ENCODE data around the gene OR8B8. TPM values are rescaled to one million over a fixed set of nuclear protein-coding genes. Genes with fewer than 3 reads are reported as not detected.

Gene OR8B8
- total RNA-seq: not detected in 2 replicates

GRCh38 chr11:124445646-124446150, at the start of gene OR8B8:
TSS of gene OR8B8 (minus strand) at chr11:124445696. CDS start at chr11:124441085, 4,611 bp downstream.

GRCh38 chr11:124424384-124424921, 21.0 kb downstream of the OR8B8 start, which contains the start of gene OR8B4:
TSS of gene OR8B4 (minus strand) at chr11:124424871. CDS start at chr11:124424871, 0 bp downstream.

GRCh38 chr11:124398924-124399323, 46.6 kb downstream of the OR8B8 start, which contains the start of gene OR8B3:
TSS of gene OR8B3 (minus strand) at chr11:124399024. CDS start at chr11:124397351, 1,673 bp downstream.

Other genes with a start within 250 kb of the OR8B8 start
- gene OR8G1, start 204.6 kb downstream of the OR8B8 start, total RNA-seq: not detected in 2 replicates
- not detected in 2 replicates for gene OR8G5, start 189.3 kb downstream of the OR8B8 start, total RNA-seq
- not detected in 2 replicates for gene OR8D1, start 131.7 kb downstream of the OR8B8 start, total RNA-seq
- gene OR8D2, start 125.5 kb downstream of the OR8B8 start, total RNA-seq: not detected in 2 replicates
- gene OR8B2, start 61.2 kb downstream of the OR8B8 start, total RNA-seq: not detected in 2 replicates
- gene OR8B3, start 46.7 kb downstream of the OR8B8 start, total RNA-seq: not detected in 2 replicates
- not detected in 2 replicates for gene OR8B4, start 20.8 kb downstream of the OR8B8 start, total RNA-seq
- not detected in 2 replicates for gene OR8B12, start 98.0 kb upstream of the OR8B8 start, total RNA-seq
- not detected in 2 replicates for gene OR8A1, start 124.3 kb upstream of the OR8B8 start, total RNA-seq
- gene PANX3, start 165.7 kb upstream of the OR8B8 start, total RNA-seq: not detected in 2 replicates
- 21.2 and 34.7 TPM in 2 replicates for gene TBRG1, start 177.2 kb upstream of the OR8B8 start, total RNA-seq
- gene SIAE, start 228.0 kb upstream of the OR8B8 start, total RNA-seq: 12.8 and 16.9 TPM in 2 replicates
- 2.1 and 8.7 TPM in 2 replicates for gene SPA17, start 228.2 kb upstream of the OR8B8 start, total RNA-seq